GM18505 (cell line): Measurements from ENCODE around the gene ARHGEF6.
"Not testable (repeated sequence)": the region's sequence is repeated elsewhere in the genome, so short reads cannot be mapped to it uniquely, and the experiment has no call there.

Experiments
- ATAC-seq: cut with Tn5 transposase; IDR thresholded peaks from one replicate; pipeline ENCODE4 v1.9.1; 2021; ENCODE audit not compliant: unreplicated experiment
- POLR2A ChIP-seq: IDR thresholded peaks from 4 replicates; pipeline ENCODE4 v1.6.1; 2011; ENCODE audit warnings: borderline replicate concordance; ENCODE audit not compliant: insufficient read depth, insufficient read length; ENCODE audit errors: extremely low read depth

Gene ARHGEF6

GRCh38 chrX:136773648-136774047, 7.1 kb downstream of the ARHGEF6 start:
- no peak for ATAC-seq
- no peak for TF ChIP-seq POLR2A

- ATAC-seq, result not testable (repeated sequence)
These were observed 8.9 kb downstream of the ARHGEF6 start for GRCh38 chrX:136771869-136772268.

GRCh38 chrX:136768469-136769084, 12.2 kb downstream of the ARHGEF6 start:
- ATAC-seq, result no peak
- TF ChIP-seq POLR2A, result no peak

GRCh38 chrX:136767104-136767941, 13.4 kb downstream of the ARHGEF6 start:
- TF ChIP-seq POLR2A, result no peak
- peak; percentile 76 for ATAC-seq

GRCh38 chrX:136766785-136767103, 14.0 kb downstream of the ARHGEF6 start:
- no peak for TF ChIP-seq POLR2A
- no peak for ATAC-seq

GRCh38 chrX:136765821-136766356, 14.8 kb downstream of the ARHGEF6 start:
- TF ChIP-seq POLR2A, result no peak
- no peak for ATAC-seq

- no peak for ATAC-seq
- TF ChIP-seq POLR2A, result no peak
These were observed 16.5 kb downstream of the ARHGEF6 start for GRCh38 chrX:136764206-136764605.

GRCh38 chrX:136762820-136763452, 17.8 kb downstream of the ARHGEF6 start:
- TF ChIP-seq POLR2A, result no peak
- ATAC-seq, result no peak

- no peak for TF ChIP-seq POLR2A
- no peak for ATAC-seq
These were observed 19.3 kb downstream of the ARHGEF6 start for GRCh38 chrX:136761421-136761820.

GRCh38 chrX:136759968-136760367, 20.8 kb downstream of the ARHGEF6 start:
- no peak for ATAC-seq

GRCh38 chrX:136755411-136755810, 25.3 kb downstream of the ARHGEF6 start:
- TF ChIP-seq POLR2A, result no peak
- no peak for ATAC-seq

More at GRCh38 chrX:136759968-136760367, 20.8 kb downstream of the ARHGEF6 start:
- TF ChIP-seq POLR2A, result no peak

GRCh38 chrX:136754651-136755050, 26.1 kb downstream of the ARHGEF6 start:
- TF ChIP-seq POLR2A, result no peak
- ATAC-seq, result no peak

- TF ChIP-seq POLR2A, result no peak
- no peak for ATAC-seq
These were observed 27.9 kb downstream of the ARHGEF6 start for GRCh38 chrX:136752796-136753195.

GRCh38 chrX:136752346-136752745, 28.4 kb downstream of the ARHGEF6 start:
- ATAC-seq, result no peak
- TF ChIP-seq POLR2A, result no peak
